ENCODE measurements around the gene KCNK3.

KCNK3 gene

DNA sequence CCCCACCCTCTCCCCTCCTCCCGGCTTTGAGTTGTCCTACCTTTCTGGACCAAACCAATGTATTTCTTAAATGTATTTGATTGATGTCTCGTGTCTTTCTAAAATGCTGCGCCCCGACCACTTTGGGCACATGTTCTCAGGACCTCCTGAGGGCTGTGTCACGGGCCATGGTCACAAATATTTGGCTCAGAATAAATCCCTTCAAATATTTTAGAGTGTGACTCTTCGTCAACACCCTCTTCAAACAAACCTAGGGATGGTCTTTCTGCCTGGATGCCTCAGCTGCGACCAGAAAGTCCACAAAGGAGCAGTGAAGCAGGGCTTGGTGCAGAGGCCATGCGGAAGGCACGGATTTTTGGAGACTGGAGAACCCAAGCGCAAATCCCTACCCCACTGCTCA is 70.5 kb downstream of the KCNK3 start:
- DNase-seq = no peak

- DNase-seq = peak; percentile 85
These were observed 71.8 kb downstream of the KCNK3 start, which contains the start of gene SLC35F6 for GRCh38 chr2:26764078-26764887. SLC35F6 (plus strand) TSS chr2:26764284; CDS start chr2:26764350, 66 bp downstream.

DNA sequence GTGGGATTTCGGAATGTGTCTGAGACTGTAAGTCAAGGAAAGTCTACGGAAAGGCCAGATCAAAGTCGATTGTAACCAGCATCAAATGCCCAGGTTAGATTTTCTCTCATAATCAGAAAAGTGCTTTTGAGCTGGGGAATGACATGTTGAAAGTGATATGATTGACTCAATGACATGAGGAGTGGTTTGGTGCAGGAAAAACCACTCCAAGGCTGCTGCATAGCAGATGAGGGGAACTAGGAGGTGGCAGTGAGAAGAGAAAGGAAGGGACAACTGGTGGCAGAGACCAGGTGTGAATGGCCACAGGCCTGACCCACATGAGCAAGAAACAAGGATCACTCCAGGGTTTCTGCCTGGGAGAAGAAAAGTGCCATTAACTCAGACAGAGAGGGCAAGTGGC is 72.4 kb downstream of the KCNK3 start:
- DNase-seq = no peak

- no peak for DNase-seq
These were observed 73.1 kb downstream of the KCNK3 start for GRCh38 chr2:26765475-26766200.

DNA sequence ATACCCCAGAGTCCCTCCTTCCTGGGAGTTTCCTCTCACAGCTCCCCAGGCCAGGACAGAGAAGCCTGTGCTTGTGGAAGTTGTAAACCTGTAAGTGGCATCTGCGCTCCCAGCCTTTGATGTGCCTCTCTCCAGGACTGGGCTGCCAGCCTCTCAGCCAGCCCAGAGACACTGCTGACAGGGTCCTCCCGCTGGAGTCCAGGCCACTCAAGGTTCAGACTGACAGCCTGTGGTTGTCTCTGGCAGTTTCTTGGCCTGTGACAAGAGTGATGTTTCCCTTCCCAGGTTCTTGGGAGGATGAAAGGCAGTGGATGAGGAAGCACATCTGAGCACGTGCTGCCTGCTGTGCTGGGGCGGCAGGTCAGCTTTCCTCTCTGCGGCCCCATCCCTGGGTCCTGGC is 74.6 kb downstream of the KCNK3 start:
- no peak for DNase-seq

GRCh38 chr2:26767894-26768487 is 75.5 kb downstream of the KCNK3 start:
- DNase-seq = no peak

DNA sequence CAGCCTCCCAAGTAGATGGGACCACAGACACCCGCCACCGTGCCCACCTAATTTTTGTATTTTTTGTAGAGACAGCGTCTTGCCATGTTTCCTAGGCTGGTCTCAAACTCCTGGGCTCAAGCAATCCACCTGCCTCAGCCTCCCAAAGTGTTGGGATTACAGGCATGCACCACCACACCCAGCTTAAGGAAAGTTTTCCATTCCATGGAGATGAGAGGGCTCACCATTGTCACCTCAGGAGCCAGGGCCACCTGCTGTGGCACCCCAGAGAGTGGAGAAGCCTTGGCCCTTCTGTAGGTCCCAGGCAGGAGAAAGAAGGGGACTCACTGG is 76.2 kb downstream of the KCNK3 start:
- DNase-seq = no peak

- no peak for DNase-seq
These were observed 76.7 kb downstream of the KCNK3 start for GRCh38 chr2:26769089-26769761.

DNA sequence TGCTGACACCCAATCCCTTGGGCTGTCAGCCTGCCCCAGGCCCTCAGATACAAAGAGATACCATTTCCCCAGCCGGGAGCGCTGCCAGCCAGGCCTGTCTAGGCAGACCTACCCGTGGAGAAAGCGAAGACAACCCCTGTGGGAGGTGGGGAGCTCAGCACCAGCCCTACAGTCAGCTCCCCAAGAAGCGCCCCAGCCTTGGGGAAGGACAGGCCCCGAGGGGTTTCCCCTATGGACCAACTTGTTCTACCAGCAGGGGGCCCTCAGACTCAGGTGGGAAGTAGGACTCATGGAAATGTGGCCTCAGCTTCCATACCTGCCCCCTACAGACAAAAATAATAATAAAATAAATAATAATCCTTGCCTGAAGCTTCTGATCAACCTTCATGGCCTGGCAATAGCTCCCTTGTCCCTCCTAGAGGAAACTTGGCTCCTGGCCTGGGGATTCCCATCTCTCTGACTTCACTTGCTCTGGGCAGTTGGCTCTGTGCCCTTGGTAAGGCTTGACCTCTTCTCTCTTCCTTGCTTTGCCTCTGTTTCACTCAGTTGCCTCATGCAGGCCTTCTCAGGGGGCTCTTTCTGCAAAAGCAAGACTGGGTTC is 78.6 kb downstream of the KCNK3 start:
- peak; percentile 24 for DNase-seq

- no peak for DNase-seq
These were observed 79.8 kb downstream of the KCNK3 start for GRCh38 chr2:26772064-26773001.

- DNase-seq = no peak
These were observed 83.8 kb downstream of the KCNK3 start for GRCh38 chr2:26776195-26776800.

GRCh38 chr2:26778098-26778497 is 85.6 kb downstream of the KCNK3 start:
- DNase-seq = no peak

GRCh38 chr2:26778507-26778906 is 86.0 kb downstream of the KCNK3 start:
- no peak for DNase-seq

GRCh38 chr2:26780203-26780760 is 87.8 kb downstream of the KCNK3 start:
- DNase-seq = no peak
